Right ventricle myocardium inferior (tissue), 1 donor: Measurements from ENCODE around the gene KRTAP5-3. TPM values are rescaled to one million over a fixed set of nuclear protein-coding genes. Genes with fewer than 3 reads are reported as not detected.

ENCODE experiments used
- ATAC-seq: fragments of 200-7000 bp; cut with Tn5 transposase; one replicate; pipeline ENCODE4 v1.9.1; 2020; ENCODE audit warnings: mild to moderate bottlenecking, moderate library complexity
- DNase-seq: peaks from one replicate; pipeline ENCODE4 v3.0.0; 2021; ENCODE audit errors: missing footprints
- intact Hi-C: fragments of 100-400 bp; cut with DNase I; formaldehyde crosslinking; loops from one replicate; pipeline ENCODE4 v1.11.0; 2022
- total RNA-seq: library from RNA; stranded (reverse); fragmentation: NEBNext Ultra II Directional; extraction: Animal tissue kit (Norgen Biotek cat#: 25700); gene quantifications from one replicate; pipeline ENCODE4 v1.2.1, GENCODE V29; 2021
- donor health status: DM: no; HTN: yes; CAD: no; lungs with severe emphysema.

The KRTAP5-3 gene
- total RNA-seq, 1 donor from 2014 or later, result not detected

GRCh38 chr11:1560649-1561251 is 47.5 kb downstream of the KRTAP5-3 start:
- intact Hi-C loops, result no loop called here
- ATAC-seq (no peak), DNase-seq (peak; percentile 54)

- ATAC-seq, result no peak
- DNase-seq, result peak; percentile 67
- intact Hi-C loops, result no loop called here
These were observed 48.1 kb downstream of the KRTAP5-3 start for GRCh38 chr11:1560002-1560648.

DNA sequence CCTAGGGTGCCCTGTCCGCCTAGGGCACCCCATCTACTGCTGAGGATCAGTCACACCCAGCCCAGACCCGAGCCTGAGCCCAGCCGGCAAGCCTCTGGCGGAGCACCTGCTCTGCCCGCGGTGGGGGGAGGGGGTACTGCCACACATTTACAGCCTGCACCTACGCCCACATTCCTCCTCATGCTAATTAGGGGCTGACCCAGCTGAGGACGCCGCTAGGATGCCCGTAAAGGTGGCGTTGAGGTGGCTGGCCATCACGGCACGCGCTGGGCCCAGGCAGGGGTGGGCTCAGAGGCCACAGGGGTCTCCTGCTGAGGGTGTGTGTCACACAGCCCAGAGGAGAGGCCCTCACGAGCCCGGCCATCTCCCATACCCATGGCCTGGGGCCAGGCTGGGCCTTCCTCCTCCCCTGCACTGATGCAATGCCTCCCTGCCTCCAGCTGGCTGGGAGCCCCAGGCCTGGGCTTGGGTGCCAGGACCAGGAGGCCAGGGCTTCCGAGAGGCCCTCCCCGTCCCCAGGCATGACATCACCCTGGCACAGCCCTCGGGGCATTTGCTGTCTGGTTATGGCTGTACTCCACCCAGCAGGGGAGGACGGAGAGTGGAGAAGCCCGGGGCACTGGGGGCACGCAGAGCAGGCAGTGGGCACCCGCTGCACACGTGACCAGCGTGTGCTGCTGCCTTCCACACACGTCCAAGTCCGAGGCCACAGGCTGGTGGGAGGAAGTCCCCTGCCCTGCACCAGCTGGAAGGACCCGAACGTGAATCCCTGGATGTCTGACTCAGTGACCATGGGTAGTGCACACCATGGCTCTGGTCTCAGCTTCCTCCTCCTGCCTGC is 48.9 kb downstream of the KRTAP5-3 start:
- peak; percentile 86 for ATAC-seq
- DNase-seq, result peak; percentile 93
- intact Hi-C loops, result loop anchor here (2.0 kb wide), 1 partner anchor 13 kb away; the partner anchor contains the start of gene DUSP8

- DNase-seq, result peak; percentile 37
- no peak for ATAC-seq
- intact Hi-C loops, result loop anchor here (2.0 kb wide), 1 partner anchor 14 kb away; the partner anchor contains the start of gene DUSP8
These were observed 49.5 kb downstream of the KRTAP5-3 start for GRCh38 chr11:1558775-1559110.

GRCh38 chr11:1557904-1558774 is 50.1 kb downstream of the KRTAP5-3 start:
- intact Hi-C loops, result loop anchor here (2.0 kb wide), 1 partner anchor 15 kb away; the partner anchor contains the start of gene DUSP8
- ATAC-seq (peak; percentile 30), DNase-seq (peak; percentile 62)

Other genes starting within 250 kb of the KRTAP5-3 start
- 1.4 TPM for gene BRSK2, start 218.5 kb downstream of the KRTAP5-3 start, total RNA-seq
- gene MOB2, start 121.7 kb downstream of the KRTAP5-3 start, total RNA-seq, result 48.7 TPM
- 10.5 TPM for gene DUSP8, start 36.2 kb downstream of the KRTAP5-3 start, total RNA-seq
- gene KRTAP5-1, start 23.2 kb downstream of the KRTAP5-3 start, total RNA-seq, result not detected
- not detected for gene KRTAP5-2, start 10.2 kb downstream of the KRTAP5-3 start, total RNA-seq
- not detected for gene KRTAP5-4, start 13.7 kb upstream of the KRTAP5-3 start, total RNA-seq
- gene KRTAP5-5, start 21.3 kb upstream of the KRTAP5-3 start, total RNA-seq, result not detected
- not detected for gene KRTAP5-6, start 88.7 kb upstream of the KRTAP5-3 start, total RNA-seq
- gene IFITM10, start 142.1 kb upstream of the KRTAP5-3 start, total RNA-seq, result 0.92 TPM
- gene CTSD, start 155.5 kb upstream of the KRTAP5-3 start, total RNA-seq, result 957 TPM
- gene SYT8, start 226.5 kb upstream of the KRTAP5-3 start, total RNA-seq, result not detected
- 0.35 TPM for gene TNNI2, start 230.5 kb upstream of the KRTAP5-3 start, total RNA-seq
- gene LSP1, start 244.6 kb upstream of the KRTAP5-3 start, total RNA-seq, result 22.5 TPM